ENCODE measurements around the gene ATP5F1D.
A peak's percentile ranks its signal among the peaks of the same experiment; 100 is the strongest.

- TF ChIP-seq, protein P1, sequence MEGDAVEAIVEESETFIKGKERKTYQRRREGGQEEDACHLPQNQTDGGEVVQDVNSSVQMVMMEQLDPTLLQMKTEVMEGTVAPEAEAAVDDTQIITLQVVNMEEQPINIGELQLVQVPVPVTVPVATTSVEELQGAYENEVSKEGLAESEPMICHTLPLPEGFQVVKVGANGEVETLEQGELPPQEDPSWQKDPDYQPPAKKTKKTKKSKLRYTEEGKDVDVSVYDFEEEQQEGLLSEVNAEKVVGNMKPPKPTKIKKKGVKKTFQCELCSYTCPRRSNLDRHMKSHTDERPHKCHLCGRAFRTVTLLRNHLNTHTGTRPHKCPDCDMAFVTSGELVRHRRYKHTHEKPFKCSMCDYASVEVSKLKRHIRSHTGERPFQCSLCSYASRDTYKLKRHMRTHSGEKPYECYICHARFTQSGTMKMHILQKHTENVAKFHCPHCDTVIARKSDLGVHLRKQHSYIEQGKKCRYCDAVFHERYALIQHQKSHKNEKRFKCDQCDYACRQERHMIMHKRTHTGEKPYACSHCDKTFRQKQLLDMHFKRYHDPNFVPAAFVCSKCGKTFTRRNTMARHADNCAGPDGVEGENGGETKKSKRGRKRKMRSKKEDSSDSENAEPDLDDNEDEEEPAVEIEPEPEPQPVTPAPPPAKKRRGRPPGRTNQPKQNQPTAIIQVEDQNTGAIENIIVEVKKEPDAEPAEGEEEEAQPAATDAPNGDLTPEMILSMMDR (IDR thresholded peaks at IDR 0.05; ENCODE audit: low read depth, low read length) = no peak
- TF ChIP-seq MAX (IDR thresholded peaks at IDR 0.05; ENCODE audit: low read depth, low read length) (peak; percentile 11; the same call in 1 of the 2 replicates), POLR2A (IDR thresholded peaks at IDR 0.05; ENCODE audit: extremely low read depth, insufficient read length) (peak; percentile 45), MYC (IDR thresholded peaks at IDR 0.05; ENCODE audit: low read depth, low read length) (0 out of 2 replicates have a peak, but pooled peaks have one; percentile 32)
These were observed at the start of gene ATP5F1D for GRCh38 chr19:1241417-1242095.

Measured in NB4 (cell line).